ENCODE measurements around the gene METTL16.
"Not testable (repeated sequence)": the region's sequence is repeated elsewhere in the genome, so short reads cannot be mapped to it uniquely, and the experiment has no call there.

METTL16 gene, protein sequence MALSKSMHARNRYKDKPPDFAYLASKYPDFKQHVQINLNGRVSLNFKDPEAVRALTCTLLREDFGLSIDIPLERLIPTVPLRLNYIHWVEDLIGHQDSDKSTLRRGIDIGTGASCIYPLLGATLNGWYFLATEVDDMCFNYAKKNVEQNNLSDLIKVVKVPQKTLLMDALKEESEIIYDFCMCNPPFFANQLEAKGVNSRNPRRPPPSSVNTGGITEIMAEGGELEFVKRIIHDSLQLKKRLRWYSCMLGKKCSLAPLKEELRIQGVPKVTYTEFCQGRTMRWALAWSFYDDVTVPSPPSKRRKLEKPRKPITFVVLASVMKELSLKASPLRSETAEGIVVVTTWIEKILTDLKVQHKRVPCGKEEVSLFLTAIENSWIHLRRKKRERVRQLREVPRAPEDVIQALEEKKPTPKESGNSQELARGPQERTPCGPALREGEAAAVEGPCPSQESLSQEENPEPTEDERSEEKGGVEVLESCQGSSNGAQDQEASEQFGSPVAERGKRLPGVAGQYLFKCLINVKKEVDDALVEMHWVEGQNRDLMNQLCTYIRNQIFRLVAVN

DNA sequence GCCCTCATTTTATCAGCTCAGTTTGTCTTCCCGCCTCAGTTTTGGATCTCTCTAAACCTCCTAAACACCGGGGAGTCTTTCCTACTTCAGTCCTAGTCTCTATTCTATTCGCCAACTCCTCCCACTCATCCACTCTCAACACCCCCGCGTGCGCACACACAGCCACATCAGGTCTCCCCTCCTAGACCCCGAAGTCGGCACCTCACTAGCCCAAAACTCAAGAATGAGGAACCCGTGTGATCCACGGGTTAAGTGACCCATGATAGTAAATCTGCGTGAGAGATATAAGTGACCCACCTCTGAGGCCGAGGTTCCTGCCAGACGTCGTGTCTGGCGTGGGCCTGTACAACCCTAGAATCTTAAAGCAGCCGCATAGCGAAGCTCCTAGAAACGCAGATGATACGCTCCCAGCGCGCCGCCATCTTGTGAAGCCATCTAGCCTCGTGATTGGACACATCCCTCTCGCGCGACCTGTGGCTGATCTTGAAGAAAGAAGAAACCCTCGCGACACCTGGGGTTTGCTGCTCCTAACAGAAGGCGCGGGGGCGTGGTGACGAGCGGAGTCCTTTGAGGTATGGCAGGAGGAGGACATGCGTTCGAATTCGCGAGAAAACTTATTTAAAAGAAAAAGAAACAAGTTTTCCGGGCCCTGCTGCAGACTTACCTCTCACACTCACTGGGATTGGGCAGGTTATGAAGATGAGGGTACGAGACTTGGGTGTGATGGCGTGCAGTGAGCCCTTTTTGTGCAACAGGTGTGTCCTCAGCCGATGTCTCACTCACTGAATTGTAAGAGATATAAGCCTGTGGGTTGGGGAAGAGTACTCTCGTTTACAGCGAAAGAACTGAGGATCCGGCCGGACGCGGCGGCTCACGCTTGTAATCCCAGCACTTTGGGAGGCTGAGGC lies at the start of gene METTL16:
METTL16 (minus strand) TSS at position 427 of the 908 bp plus-strand sequence. CDS start 9,557 bp downstream, outside the sequence.
- peak; percentile 96 for DNase-seq (ENCODE audit: low spot score)

DNA sequence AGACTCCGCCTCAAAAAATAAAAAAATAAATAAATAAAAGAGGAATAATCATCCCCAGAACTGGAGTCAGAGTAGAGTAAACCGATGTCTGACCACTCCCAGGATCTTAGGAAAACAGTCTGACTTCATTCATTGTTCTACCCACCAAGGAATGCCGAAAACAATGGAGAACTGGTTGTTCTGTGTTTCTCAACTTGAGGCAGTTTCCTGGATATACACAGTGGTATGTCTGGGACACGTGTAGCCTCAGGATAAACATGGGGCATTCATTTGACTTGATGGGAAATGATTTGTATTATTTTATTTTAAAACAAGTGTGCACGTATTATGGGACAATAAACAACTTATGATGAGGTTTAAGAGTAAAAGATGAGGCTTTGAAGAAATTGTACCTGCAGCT lies 49.0 kb upstream of the METTL16 start:
- no peak for DNase-seq (ENCODE audit: low spot score)

DNA sequence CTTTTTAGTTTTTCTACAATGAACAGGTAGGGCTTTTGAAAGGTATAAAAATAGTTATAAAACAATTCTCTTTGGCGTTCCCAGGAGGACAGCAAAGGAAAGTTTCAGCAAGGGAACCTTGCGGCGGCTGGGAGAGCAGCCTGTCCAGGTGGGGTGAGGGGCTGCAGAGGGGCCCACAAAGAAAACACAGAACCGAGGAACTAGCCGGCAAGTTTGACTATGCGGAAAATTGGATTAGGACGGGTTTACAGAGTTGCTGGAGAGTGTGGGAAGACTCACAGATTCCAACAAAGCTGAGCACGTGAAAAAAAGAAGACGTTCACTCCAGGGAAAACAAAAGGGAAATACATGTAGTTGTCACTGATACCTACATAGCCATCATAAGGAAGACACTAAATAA lies 40.2 kb upstream of the METTL16 start:
- no peak for DNase-seq (ENCODE audit: low spot score)

DNA sequence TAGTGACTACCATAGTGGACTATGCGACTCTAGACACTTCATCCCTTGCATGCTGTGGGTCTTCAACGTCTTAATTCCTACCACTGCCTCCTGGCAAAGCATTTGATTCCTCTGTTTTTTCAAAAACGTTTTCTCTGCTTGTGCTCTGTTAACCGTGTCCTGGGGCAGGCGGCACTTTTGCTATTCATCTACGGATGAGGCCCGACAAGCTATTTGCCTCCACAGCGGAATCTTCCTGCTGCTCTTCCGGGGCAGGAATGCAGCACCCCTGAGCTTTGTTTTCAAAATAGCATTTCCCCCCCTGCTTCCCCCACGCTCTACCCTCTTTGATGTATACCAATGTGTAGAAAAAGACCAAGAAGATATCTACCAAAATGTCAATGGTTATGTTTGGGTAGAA lies 39.8 kb upstream of the METTL16 start:
- no peak for DNase-seq (ENCODE audit: low spot score)

DNA sequence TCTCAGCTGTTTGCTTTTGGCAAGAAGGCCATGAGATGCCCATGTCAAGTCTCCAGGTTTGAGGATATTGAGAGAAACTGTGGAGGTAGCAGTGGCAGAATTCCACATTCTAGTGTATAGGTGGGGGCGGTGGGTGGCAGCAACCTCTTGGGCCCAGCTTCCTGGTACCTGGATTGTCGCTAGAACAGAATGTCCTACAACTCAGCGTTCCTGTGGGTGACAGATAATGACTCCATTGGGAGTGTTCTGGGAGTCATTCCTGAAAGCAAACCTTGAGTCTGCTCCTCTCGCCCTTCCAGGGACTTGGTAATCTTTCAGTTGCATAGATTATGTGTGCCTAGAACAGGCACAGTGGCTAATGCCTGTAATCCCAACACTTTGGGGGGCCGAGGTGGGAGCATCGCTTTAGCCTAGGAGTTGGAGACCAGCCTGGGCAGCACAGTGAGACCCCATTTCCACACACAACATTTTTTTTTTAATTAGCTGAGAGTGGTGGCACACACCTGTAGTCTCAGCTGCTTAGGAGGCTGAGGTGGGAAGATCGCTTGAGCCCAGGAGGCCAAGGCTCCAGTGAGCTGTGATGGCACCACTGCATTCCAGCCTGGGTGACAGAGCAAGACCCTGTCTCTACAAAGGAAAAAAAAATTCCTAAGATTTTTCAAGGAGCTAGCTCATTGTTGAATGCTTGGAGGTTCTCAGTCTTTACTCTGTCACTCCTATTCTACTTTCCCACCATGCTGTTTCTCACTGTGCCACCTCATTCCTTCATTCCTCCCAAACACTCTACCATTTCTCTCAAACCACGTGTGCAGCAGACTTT lies 37.9 kb upstream of the METTL16 start:
- DNase-seq (ENCODE audit: low spot score): no peak

DNA sequence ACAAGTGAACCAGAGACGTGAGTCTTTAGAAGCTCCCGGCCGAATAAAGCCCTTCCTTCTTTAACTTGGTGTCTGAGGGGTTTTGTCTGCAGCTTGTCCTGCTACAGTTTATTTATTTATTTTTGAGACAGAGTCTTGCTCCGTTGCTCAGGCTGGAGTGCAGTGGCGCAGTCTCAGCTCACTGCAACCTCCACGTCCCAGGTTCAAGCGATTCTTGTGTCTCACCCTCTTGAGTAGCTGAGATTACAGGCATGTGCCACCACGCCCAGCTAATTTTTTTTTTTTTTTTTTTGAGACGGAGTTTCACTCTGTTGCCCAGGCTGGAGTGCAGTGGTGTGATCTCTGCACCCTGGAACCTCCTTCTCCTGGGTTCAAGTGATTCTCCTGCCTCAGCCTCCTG lies 36.3 kb upstream of the METTL16 start:
- not testable (repeated sequence) for DNase-seq (ENCODE audit: low spot score)

DNA sequence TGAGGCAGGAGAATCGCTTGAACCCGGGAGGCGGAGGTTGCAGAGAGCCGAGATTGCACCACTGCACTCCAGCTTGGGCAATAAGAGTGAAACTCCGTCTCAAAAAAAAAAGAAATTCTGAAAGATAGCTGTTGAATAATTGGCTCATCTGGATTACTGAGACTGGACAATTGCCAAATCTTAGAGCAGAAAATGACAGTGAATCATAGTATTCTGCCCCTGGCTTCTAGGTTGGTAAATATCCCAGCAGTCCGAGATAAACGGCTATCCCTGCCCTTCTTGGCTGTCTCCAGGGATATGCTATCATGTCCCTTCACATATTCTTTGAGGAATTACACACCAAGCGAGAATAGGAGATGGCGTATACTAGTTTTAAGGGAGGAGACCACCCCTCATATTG lies 35.5 kb upstream of the METTL16 start:
- DNase-seq (ENCODE audit: low spot score): no peak

DNA sequence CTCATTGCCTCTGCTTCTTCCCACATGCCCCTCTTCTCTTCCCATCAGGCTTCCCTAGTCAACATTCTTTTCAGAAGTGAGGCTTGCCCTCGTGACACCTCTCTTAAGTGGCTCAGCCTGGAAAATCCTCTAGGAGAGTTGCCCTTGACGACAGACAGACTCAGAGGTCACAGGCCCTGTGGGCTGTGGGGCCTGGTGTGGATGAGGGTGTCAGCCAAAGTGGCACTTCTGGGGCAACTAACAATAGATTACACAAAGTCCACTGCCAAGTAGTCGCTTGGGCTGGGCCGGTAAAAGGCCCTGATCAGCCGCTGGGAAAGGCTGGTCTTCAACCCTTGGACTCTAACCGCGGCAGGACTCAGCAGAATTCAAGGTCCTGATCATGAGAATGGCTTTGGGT lies 33.7 kb upstream of the METTL16 start:
- no peak for DNase-seq (ENCODE audit: low spot score)

DNA sequence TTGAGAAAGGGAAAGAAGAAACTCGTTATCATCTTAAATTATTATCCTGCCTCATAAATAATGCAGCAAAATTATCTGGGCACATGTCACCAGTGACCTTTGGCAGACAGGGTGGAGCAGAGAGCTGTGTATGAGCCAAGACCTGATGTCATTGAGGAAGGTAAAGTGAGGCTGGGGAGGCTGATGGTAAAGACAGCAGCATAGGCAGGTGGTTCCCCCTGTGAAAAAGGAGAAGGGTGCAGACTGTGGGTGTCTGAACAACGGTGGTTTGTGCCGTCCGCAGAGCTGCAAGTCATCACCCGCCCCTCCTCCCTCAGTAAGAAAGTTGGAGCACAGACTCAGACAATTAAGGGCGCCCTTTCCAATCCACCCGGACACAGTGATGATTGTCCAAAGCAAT lies 30.8 kb upstream of the METTL16 start:
- peak; percentile 62 for DNase-seq (ENCODE audit: low spot score)

DNA sequence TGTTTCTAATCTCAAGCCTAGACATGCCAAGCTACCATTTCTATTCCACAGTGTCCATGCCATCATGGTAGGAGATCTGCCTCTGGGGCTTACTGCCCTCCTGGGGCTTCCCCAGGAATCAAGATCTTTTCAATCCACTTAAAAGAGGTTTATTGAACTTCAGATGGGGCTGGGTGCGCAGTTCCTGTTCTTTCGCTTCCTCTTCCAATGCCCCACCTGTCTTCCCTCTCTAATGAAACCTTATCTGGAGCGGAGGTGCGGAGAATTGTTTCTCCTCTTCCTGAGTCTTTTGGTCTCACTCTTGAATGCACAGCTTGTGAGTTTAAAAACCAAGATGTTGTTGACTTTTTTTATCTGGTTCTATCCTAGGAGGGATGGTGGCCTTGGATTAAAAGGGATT lies 30.4 kb upstream of the METTL16 start:
- no peak for DNase-seq (ENCODE audit: low spot score)

DNA sequence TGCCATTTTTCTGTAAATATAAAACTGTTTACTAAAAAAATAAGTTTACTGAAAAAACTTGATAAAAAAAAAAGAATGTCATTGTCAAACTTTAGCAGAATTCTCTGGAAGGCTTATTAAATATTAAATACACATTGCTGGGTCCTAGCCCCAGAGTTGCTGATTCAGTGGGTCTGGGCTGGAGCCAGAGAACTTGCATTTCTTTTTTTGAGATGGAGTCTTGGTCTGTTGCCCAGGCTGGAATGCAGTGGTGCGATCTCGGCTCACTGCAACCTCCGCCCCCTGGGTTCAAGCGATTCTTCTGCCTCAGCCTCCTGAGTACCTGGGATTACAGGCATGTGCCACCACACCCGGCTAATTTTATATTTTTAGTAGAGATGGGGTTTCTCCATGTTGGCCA lies 25.9 kb upstream of the METTL16 start:
- not testable (repeated sequence) for DNase-seq (ENCODE audit: low spot score)

DNA sequence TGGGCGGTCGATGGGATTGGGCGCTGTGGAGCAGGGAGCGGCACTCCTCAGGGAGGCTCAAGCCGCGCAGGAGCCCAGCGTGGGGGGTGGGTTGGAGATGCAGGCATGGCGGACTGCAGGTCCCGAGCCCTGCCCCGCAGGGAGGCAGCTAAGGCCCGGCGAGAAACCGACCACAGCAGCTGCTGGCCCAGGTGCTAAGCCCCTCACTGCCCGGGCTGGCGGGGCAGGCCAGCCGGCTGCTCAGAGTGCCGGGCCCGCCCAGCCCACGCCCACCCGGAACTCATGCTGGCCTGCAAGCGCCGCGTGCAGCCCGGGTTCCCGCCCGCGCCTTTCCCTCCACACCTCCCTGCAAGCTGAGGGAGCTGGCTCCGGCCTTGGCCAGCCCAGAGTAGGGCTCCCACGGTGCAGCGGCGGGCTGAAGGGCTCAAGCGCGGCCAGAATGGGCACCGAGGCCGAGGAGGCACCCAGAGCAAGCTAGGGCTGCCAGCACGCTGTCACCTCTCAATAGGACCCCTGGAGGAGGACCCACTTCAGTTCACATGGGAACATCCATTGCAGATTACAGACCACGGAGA lies 20.5 kb upstream of the METTL16 start:
- DNase-seq (ENCODE audit: low spot score): no peak

DNA sequence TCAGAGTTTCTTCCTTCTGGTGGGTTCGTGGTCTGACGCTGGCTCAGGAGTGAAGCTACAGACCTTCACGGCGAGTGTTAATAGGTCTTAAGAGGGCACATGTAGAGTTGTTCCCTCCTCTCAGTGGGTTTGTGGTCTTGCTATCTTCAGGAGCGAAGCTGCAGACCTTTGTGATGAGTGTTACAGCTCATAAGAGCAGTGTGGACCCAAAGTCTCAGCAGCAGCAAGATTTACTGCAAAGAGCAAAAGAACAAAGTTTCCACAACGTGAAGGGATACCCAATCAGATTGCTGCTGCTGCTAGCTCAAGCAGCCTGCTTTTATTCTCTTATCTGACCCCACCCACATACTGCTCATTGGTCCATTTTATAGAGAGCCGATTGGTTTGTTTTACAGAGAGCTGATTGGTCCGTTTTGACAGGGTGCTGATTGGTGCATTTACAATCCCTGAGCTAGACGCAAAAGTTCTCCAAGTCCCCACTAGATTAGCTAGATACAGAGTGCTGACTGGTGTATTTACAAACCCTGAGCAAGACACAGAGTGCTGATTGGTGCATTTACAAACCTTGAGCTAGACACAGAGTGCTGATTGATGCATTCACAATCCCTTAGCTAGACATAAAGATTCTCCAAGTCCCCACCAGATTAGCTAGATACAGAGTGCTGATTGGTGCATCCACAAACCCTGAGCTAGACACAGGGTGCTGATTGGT lies 19.7 kb upstream of the METTL16 start:
- DNase-seq (ENCODE audit: low spot score): not testable (repeated sequence)

DNA sequence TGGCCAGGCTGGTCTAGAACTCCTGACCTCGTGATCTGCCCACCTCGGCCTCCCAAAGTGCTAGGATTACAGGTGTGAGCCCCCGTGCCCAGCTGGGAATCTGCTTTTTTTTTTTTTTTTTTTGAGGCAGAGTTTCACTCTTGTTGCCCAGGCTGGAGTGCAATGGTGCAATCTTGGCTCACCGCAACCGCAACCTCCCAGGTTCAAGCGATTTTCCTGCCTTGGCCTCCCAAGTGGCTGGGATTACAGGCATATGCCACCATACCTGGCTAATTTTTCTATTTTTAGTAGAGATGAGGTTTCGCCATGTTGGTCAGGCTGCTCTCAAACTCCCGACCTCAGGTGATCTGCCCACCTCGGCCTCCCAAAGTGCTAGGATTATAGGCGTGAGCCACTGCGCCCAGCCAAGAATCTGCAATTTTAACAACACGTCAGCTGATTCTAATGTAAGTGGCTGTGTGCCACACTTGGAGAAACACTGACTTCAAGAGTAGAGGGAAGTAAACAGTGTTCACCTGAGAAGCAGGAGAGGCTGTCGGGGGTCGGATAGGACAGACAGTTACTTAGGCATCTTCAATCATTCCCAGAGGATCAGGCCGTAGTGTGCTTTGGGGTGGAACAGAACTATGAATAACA lies 10.2 kb upstream of the METTL16 start:
- not testable (repeated sequence) for DNase-seq (ENCODE audit: low spot score)

DNA sequence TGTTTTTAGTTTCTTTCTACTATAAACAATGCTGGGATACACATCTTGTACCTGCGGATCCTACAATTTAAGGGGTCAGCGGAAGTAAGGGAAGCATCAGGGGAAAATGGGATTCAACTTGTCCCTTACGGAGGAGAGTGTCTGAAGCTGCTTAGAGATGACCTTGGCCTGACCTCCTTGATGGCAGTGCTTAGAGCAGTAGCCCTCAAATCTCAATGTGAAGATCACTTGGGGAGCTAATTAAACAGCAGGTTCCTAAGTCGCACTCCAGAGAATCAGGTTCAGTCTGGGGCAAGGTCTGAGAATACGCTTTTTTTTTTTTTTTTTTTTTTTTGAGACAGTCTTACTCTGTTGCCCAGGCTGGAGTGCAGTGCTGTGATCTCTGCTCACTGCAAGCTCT lies 9.6 kb upstream of the METTL16 start:
- DNase-seq (ENCODE audit: low spot score): no peak

DNA sequence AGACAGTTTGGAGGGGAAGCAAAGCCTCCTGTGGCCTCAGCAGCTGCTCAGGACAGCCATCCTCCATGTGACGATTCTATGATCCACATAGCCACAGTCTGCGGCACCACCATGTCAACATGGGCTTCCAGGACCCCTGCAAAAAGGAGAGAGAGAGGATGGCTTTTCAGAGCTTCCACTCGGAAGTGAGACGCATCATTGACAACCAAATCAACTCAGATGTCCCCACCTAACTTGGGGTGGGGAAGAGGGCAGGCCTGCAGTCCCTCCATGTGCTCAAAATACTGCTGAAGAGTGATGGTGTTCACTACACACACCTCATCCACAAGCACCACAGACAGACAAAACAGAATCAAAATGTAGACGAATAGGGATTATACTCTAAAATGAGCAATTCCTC lies 5.9 kb upstream of the METTL16 start:
- no peak for DNase-seq (ENCODE audit: low spot score)

DNA sequence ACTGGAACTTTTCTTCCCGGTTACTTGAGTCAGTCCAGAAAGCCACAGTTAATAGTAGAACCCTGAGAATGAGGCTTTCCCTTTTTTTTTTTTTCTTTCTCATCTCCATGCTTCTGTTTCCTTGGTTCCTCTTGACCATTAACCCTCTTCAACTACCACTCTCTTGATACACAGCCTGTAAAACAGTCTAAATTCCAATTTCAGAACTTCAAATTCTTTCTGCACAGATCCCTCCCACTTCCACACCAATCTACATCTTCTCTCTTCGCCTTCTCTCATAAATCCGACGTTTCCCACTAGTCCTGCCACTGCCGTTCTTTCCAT lies 588 bp downstream of the METTL16 start:
- no peak for DNase-seq (ENCODE audit: low spot score)

DNA sequence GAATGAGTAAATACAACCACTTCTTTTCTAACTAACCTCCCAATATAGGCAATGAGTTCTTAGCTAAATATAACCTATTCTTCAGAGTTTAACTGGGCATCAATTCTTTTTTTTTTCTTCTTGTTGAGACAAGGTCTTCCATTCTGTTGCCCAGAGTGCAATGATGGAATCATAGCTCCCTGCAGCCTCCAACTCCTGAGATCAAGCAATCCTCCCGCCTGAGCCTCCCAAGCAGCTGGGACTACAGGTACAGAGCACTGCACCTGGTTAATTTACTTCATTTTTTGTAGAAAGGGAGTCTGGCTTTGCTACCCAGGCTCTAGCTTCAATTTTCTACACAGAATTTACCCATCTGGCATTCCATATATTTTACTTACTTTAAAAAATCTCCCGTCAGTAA lies 1.1 kb downstream of the METTL16 start:
- DNase-seq (ENCODE audit: low spot score): no peak

DNA sequence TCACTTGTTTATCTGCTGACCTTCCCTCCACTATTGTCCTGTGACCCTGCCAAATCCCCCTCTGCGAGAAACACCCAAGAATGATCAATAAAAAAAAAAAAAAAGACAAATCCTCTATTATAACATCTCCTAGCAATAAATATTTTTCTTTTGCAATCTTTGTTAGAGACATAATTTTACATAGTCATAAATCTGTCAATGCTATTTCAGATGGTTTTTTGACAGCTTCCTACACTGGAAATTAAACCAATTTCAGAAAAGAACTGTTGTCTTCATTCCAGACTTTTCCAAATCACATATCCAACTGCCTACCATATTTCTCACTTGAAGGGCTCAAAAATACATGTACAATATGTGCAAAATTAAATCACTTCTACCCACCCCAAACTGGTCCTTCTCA lies 3.7 kb downstream of the METTL16 start:
- no peak for DNase-seq (ENCODE audit: low spot score)

DNA sequence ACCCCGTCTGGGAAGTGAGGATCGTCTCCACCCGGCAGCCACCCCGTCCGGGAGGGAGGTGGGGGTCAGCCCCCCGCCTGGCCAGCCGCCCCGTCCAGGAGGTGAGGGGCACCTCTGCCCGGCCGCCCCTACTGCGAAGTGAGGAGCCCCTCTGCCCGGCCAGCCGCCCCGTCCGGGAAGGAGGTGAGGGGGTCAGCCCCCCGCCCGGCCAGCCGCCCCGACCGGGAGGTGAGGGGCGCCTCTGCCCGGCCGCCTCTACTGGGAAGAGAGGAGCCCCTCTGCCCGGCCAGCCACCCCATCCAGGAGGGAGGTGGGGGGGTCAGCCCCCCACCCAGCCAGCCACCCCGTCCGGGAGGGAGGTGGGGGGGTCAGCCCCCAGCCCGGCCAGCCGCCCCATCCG lies 4.7 kb downstream of the METTL16 start:
- not testable (repeated sequence) for DNase-seq (ENCODE audit: low spot score)

DNA sequence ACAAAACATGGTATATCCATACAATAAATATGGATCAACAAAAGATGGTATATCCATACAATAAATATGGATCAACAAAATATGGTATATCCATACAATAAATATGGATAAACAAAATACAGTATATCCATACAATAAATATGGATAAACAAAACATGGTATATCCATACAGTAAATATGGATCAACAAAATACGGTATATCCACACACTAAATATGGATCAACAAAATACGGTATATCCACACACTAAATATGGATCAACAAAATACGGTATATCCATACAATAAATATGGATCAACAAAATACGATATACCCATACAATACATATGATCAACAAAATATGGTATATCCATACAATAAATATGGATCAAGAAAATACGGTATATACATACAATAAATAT lies 8.1 kb downstream of the METTL16 start:
- DNase-seq (ENCODE audit: low spot score): no peak
